HepG2 (cell line): ENCODE results near the gene HBQ1. TPM values are rescaled to one million over a fixed set of nuclear protein-coding genes. Genes with fewer than 3 reads are reported as not detected.

ENCODE experiments used
- ATAC-seq: fragments of 200-7000 bp; cut with Tn5 transposase; 3 replicates; pipeline ENCODE4 v1.9.1; 2020; ENCODE audit warnings: mild to moderate bottlenecking, moderate library complexity
- BruUV-seq: library from RNA; stranded (reverse); fragments of 400-500 nt; replicated peaks from 2 replicates; lab custom pipeline; 2021; lab: Mats Ljungman, UMichigan
- CTCF ChIA-PET: fragments of 300-600 bp; formaldehyde crosslinking; extraction: SDS; loops from one replicate; lab custom pipeline; 2021; ENCODE audit warnings: low total read pairs, inconsistent platforms, low intra/inter-chr PET ratio; lab: Yijun Ruan, JAX
- POLR2A ChIA-PET: fragments of 350-600 bp; sonication (Branson Sonifier 250); formaldehyde crosslinking; loops from one replicate; lab custom pipeline; 2020; ENCODE audit warnings: antibody characterized with exemption, inconsistent platforms; lab: Yijun Ruan, JAX
- DNase-seq: peaks from one replicate; pipeline ENCODE4 v3.0.0-alpha.2; 2015; ENCODE audit warnings: low spot score
- FAIRE-seq: peaks from 3 replicates; lab custom pipeline; 2011; peaks lifted over from hg19 to GRCh38; lab: Jason Lieb, UNC
- H2AFZ ChIP-seq: one replicate; pipeline ENCODE4 v1.6.1; 2011; ENCODE audit warnings: low read length, inconsistent platforms
- H3K27ac ChIP-seq: fragments of 300-600 bp; 3 replicates; pipeline ENCODE4 v1.8.0; 2011; ENCODE audit warnings: mixed run types, mild to moderate bottlenecking, mixed read lengths, low read length, inconsistent platforms; ENCODE audit not compliant: insufficient read depth; ENCODE audit errors: extremely low read length
- H3K27me3 ChIP-seq, 2 experiments: fragments of 200-600 bp in 1 of 2; 2 replicates in 1 of 2; 3 replicates in 1 of 2; pipeline versions ENCODE4 v1.6.0 to v1.8.0; 2011; ENCODE audit warnings: low read length in 2 of 2, mild to moderate bottlenecking in 2 of 2, moderate library complexity in 2 of 2, inconsistent platforms in 1 of 2; ENCODE audit not compliant: insufficient read depth in 2 of 2, control insufficient read depth in 1 of 2
- H3K36me3 ChIP-seq, 2 experiments: fragments of 200-600 bp in 1 of 2; replicated peaks in 1 of 2; 2 replicates in 1 of 2; 3 replicates in 1 of 2; pipeline versions ENCODE4 v1.5.1 to v1.8.0; 2011; ENCODE audit warnings: low read length in 2 of 2, inconsistent platforms in 1 of 2; ENCODE audit not compliant: insufficient read depth in 2 of 2, control insufficient read depth in 1 of 2
- H3K4me1 ChIP-seq: 2 replicates; pipeline ENCODE4 v1.5.1; 2012; ENCODE audit warnings: low read length, inconsistent platforms; ENCODE audit not compliant: insufficient read depth
- H3K4me2 ChIP-seq: 2 replicates; pipeline ENCODE4 v1.6.0; 2011; ENCODE audit warnings: low read depth, low read length, inconsistent platforms
- H3K4me3 ChIP-seq, 3 experiments: fragments of 200-600 bp in 1 of 3; sonication (generic), shearing (Covaris generic) in 1 of 3; replicated peaks in 1 of 3; 2 replicates each; pipeline ENCODE4 v1.5.1; 2011 to 2016; ENCODE audit warnings: low read length in 3 of 3, inconsistent platforms in 2 of 3, low read depth in 2 of 3, mild to moderate bottlenecking in 2 of 3, control low read depth in 1 of 3, mixed read lengths in 1 of 3; ENCODE audit not compliant: insufficient read depth in 1 of 3
- H3K79me2 ChIP-seq: one replicate; pipeline ENCODE4 v1.6.1; 2011; ENCODE audit warnings: low read length, inconsistent platforms; ENCODE audit not compliant: insufficient read depth
- H3K9ac ChIP-seq: 2 replicates; pipeline ENCODE4 v1.6.0; 2011; ENCODE audit warnings: mild to moderate bottlenecking, low read depth, low read length, inconsistent platforms; ENCODE audit not compliant: insufficient read depth
- H3K9me3 ChIP-seq: 2 replicates; pipeline ENCODE4 v1.5.1; 2012; ENCODE audit warnings: mild to moderate bottlenecking, low read length
- H4K20me1 ChIP-seq: 2 replicates; pipeline ENCODE4 v1.6.0; 2011; ENCODE audit warnings: inconsistent platforms, mild to moderate bottlenecking, low read length, moderate library complexity; ENCODE audit not compliant: insufficient read depth
- BATF2 ChIP-seq: sonication (generic); formaldehyde crosslinking; IDR thresholded peaks from 2 replicates; pipeline ENCODE4 v1.8.0; 2022; ENCODE audit warnings: mild to moderate bottlenecking, missing genetic modification reagents, moderate library complexity
- CC2D1A ChIP-seq: sonication (generic); formaldehyde crosslinking; IDR thresholded peaks from 2 replicates; pipeline ENCODE4 v1.8.1; 2023; ENCODE audit warnings: mild to moderate bottlenecking, missing genetic modification reagents
- MAFF ChIP-seq: IDR thresholded peaks from 2 replicates; pipeline ENCODE4 v1.6.1; 2011; ENCODE audit warnings: low read depth, low read length, improper control_type of control experiment
- PLRG1 ChIP-seq: fragments of 450-650 bp; conservative IDR thresholded peaks from 2 replicates; pipeline ENCODE4 v1.6.1; 2016
- RNF219 ChIP-seq: sonication (generic); formaldehyde crosslinking; IDR thresholded peaks from 2 replicates; pipeline ENCODE4 v1.5.0; 2020; ENCODE audit warnings: mild to moderate bottlenecking, missing genetic modification reagents
- SIX1 ChIP-seq: sonication (generic); formaldehyde crosslinking; IDR thresholded peaks from 2 replicates; pipeline ENCODE4 v1.4.0; 2020; ENCODE audit warnings: missing genetic modification reagents, borderline replicate concordance
- SMARCC2 ChIP-seq: fragments of 450-650 bp; IDR thresholded peaks from 2 replicates; pipeline ENCODE4 v1.6.1; 2017; ENCODE audit warnings: antibody characterized with exemption, mild to moderate bottlenecking
- ZKSCAN8 ChIP-seq: IDR thresholded peaks from 2 replicates; pipeline ENCODE4 v1.6.1; 2016; ENCODE audit warnings: borderline replicate concordance, missing genetic modification reagents, missing compliant biosample characterization
- ZNF121 ChIP-seq: sonication (generic); formaldehyde crosslinking; IDR thresholded peaks from 2 replicates; pipeline ENCODE4 v1.5.0; 2020; ENCODE audit warnings: mild to moderate bottlenecking, missing genetic modification reagents
- ZNF264 ChIP-seq: sonication (generic); formaldehyde crosslinking; IDR thresholded peaks from 2 replicates; pipeline ENCODE4 v1.4.0; 2020; ENCODE audit warnings: missing genetic modification reagents
- ZNF296 ChIP-seq: sonication (generic); formaldehyde crosslinking; conservative IDR thresholded peaks from 2 replicates; pipeline ENCODE4 v1.5.0; 2020; ENCODE audit warnings: mild to moderate bottlenecking, missing genetic modification reagents
- ZNF510 ChIP-seq: sonication (generic); formaldehyde crosslinking; IDR thresholded peaks from 2 replicates; pipeline ENCODE4 v1.4.0; 2020; ENCODE audit warnings: low read depth, mild to moderate bottlenecking, missing genetic modification reagents
- ZNF549 ChIP-seq: sonication (generic); formaldehyde crosslinking; IDR thresholded peaks from 2 replicates; pipeline ENCODE4 v1.5.0; 2020; ENCODE audit warnings: missing genetic modification reagents
- ZNF550 ChIP-seq: sonication (generic); formaldehyde crosslinking; IDR thresholded peaks from 2 replicates; pipeline ENCODE4 v1.4.0; 2020; ENCODE audit warnings: mild to moderate bottlenecking, missing genetic modification reagents, borderline replicate concordance
- ZNF816 ChIP-seq: sonication (generic); formaldehyde crosslinking; IDR thresholded peaks from 2 replicates; pipeline ENCODE4 v1.8.0; 2022; ENCODE audit warnings: missing genetic modification reagents, mild to moderate bottlenecking, borderline replicate concordance
- WGBS: methylation state at CpG from one replicate; pipeline ENCODE4 v1.1.6; 2017; ENCODE audit warnings: low lambda C conversion rate; 5-methylcytosine and 5-hydroxymethylcytosine counted together
- in situ Hi-C: cut with HindIII; loops from 2 replicates; pipeline ENCODE4 v1.10.0; 2017; ENCODE audit warnings: low pct_unique_long_range_greater_than_20kb; ENCODE audit not compliant: extremely low pct_ligation_motif_present
- intact Hi-C: fragments of 100-400 bp; cut with micrococcal nuclease; formaldehyde crosslinking; loops from one replicate; pipeline ENCODE4 v1.10.0; 2022; ENCODE audit not compliant: unreplicated experiment
- polyA plus RNA-seq, 8 experiments: library from polyadenylated mRNA; depleted of rRNA in 3 of 8; stranded (reverse) in 7 of 8; unstranded in 1 of 8; fragments of >200 nt; fragmentation: Illumina TruSeq in 4 of 8; extraction: Trizol in 4 of 8; gene quantifications; 2 replicates each; pipeline versions ENCODE4 v1.2.1 to v1.2.3, GENCODE V29; 2011 to 2016; ENCODE audit warnings: low read depth in 4 of 8, missing spikeins in 1 of 8, mixed read lengths in 1 of 8; ENCODE audit not compliant: insufficient read depth in 1 of 8
- total RNA-seq, 5 experiments: library from RNA; depleted of rRNA; stranded (reverse); fragments of >200 nt; fragmentation: Illumina TruSeq; extraction: Trizol; gene quantifications; 2 replicates each; pipeline ENCODE4 v1.2.3, GENCODE V29; 2016; ENCODE audit warnings: low read depth in 1 of 5
- TF ChIP-seq, protein P1 (sequence below): sonication (generic); formaldehyde crosslinking; IDR thresholded peaks from 2 replicates; pipeline ENCODE4 v1.5.0; 2020; ENCODE audit warnings: mild to moderate bottlenecking, missing genetic modification reagents

The HBQ1 gene
- total and polyA plus RNA-seq, 2 of the 13 experiments (the other 11 are each of a cell fraction or from before 2014, with no cell fraction given): 4.9 to 7.4 TPM

- TF ChIP-seq RNF219 (CRISPR knock-in tag): no peak
- no peak for TF ChIP-seq ZNF816 (CRISPR knock-in tag)
- 0 out of 2 replicates have a peak, but pooled peaks have one; percentile 3 for TF ChIP-seq ZNF121 (CRISPR knock-in tag)
- peak; percentile 91 for TF ChIP-seq MAFF
- no peak for TF ChIP-seq ZNF264 (CRISPR knock-in tag)
- TF ChIP-seq ZNF296 (CRISPR knock-in tag): no peak
- TF ChIP-seq, all 625 proteins: peak for 5
Measured at GRCh38 chr16:228151-228851, 48.0 kb downstream of the HBQ1 start (continued).

GRCh38 chr16:228852-229730 lies 48.8 kb downstream of the HBQ1 start, which contains the start of gene LUC7L:
TSS of gene LUC7L (minus strand) at chr16:229449. CDS start at chr16:229339, 110 bp downstream.
- in situ Hi-C loops: no loop called here
- DNase-seq: peak; percentile 79
- Histone ChIP-seq H3K4me1 (peaks cover 32% of the 10 kb centered on the region), H3K27ac (peak within 1 kb of the TSS; percentile 94), H3K4me2 (peak within 1 kb of the TSS; percentile 97), H3K4me3 (peak within 1 kb of the TSS; percentile 91 to 99 (median 96)), H3K79me2 (peaks cover 36% of the 10 kb centered on the region), H4K20me1 (peaks cover 27% of the 10 kb centered on the region), H3K9me3 (no peaks in the 10 kb centered on the region), H2AFZ (peak within 1 kb of the TSS; percentile 95), H3K9ac (peak within 1 kb of the TSS; percentile 97), H3K36me3 (peaks cover 15 to 28% of the 10 kb centered on the region in 2 experiments), H3K27me3 (no peaks in the 10 kb centered on the region; a peak in 1 of 5 replicates)
- peak; percentile 96 for ATAC-seq
- BruUV-seq: TSS peak; percentile 99
- FAIRE-seq: peak; percentile 56
- ChIA-PET CTCF (no interaction called here), POLR2A (interaction anchor here (0.7 to 1.7 kb wide), 4 partner anchors 10 to 124 kb away, joined by 4 to 11 read pairs (median 8); partner anchors contain the start of gene AXIN1)
- WGBS: 1% methylated on average over 59 of the region's 88 CpGs
- intact Hi-C loops: loop anchor here (5.0 kb wide), 1 partner anchor 133 kb away; no protein-coding TSS in a partner anchor
- TF ChIP-seq ZNF550 (CRISPR knock-in tag) (peak; percentile 91), ZNF510 (CRISPR knock-in tag) (peak; percentile 69; the same call in 1 of the 2 replicates), BATF2 (peak; percentile 95), SMARCC2 (no peak), PLRG1 (no peak), ZNF549 (CRISPR knock-in tag) (no peak), SIX1 (no peak), CC2D1A (CRISPR knock-in tag) (no peak), ZKSCAN8 (peak; percentile 67; the same call in 1 of the 2 replicates)
- TF ChIP-seq, protein P1, sequence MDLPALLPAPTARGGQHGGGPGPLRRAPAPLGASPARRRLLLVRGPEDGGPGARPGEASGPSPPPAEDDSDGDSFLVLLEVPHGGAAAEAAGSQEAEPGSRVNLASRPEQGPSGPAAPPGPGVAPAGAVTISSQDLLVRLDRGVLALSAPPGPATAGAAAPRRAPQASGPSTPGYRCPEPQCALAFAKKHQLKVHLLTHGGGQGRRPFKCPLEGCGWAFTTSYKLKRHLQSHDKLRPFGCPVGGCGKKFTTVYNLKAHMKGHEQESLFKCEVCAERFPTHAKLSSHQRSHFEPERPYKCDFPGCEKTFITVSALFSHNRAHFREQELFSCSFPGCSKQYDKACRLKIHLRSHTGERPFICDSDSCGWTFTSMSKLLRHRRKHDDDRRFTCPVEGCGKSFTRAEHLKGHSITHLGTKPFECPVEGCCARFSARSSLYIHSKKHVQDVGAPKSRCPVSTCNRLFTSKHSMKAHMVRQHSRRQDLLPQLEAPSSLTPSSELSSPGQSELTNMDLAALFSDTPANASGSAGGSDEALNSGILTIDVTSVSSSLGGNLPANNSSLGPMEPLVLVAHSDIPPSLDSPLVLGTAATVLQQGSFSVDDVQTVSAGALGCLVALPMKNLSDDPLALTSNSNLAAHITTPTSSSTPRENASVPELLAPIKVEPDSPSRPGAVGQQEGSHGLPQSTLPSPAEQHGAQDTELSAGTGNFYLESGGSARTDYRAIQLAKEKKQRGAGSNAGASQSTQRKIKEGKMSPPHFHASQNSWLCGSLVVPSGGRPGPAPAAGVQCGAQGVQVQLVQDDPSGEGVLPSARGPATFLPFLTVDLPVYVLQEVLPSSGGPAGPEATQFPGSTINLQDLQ (CRISPR knock-in tag): peak; percentile 62; the same call in 1 of the 2 replicates
